Fibroblast of skin of right biceps (primary cell): Measurements from ENCODE around the gene LPCAT1.
"Not testable (repeated sequence)": the region's sequence is repeated elsewhere in the genome, so short reads cannot be mapped to it uniquely, and the experiment has no call there.

Experiments
- DNase-seq: peaks from one replicate; pipeline ENCODE4 v3.0.0-alpha.2; 2013

Gene LPCAT1

DNA sequence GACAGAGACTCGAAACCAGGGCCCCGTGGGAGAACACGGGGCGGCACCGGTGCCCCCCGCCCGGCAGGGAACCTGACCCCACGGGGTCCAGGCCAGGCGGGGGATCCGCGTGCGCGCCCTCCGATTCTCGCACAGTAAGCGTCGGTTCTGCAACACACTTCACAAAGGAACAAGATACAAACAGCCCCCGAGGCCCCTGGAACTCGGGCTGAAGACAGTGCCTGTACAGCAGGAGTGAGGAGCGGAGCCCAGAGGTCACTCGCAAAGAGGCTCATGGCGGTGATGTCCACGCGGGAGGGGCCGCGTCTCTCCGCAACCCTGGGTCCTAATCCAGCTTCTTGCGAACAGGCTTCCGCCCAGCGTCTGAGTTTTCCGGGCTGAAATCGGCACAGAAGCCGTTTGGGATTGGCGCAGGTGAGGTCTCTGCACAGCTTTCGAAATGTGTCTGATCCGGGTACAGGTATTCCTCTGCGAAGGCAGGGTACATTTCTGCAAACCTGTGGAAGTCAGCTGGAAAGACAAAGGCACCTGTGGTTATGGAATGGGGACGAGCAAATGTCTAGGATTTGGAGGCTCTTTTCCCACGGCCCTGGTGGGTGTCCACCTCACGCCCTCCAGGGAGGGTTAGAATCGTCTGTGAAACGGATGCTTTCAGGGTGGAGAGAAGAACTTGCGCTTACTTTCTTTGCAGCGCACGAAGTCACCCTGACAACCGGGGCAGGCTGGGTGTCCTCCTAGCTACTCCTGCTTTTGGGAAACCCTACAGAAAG is 60.2 kb downstream of the LPCAT1 start:
- DNase-seq: no peak

- no peak for DNase-seq
Observed at GRCh38 chr5:1462358-1462757, 61.4 kb downstream of the LPCAT1 start.

DNA sequence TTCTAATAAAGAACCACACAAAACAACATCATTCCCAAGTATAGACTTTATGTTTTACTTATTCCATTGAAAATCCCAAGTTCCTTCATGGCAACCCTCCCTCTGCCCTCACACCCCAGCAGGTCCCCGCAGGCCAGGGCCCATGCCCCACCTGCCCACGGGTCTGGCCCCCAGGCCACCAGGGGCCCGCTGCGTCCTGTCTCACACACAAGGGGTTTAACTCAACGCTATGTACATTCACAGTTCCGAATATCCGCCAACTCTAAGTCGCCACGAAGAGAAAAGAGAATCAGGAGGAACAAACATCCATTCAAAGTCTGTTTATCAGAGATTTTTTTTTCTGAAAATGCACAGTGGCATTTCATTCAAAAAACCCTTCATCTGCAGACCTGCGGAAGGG is 62.4 kb downstream of the LPCAT1 start:
- no peak for DNase-seq

- no peak for DNase-seq
Observed at GRCh38 chr5:1460054-1460682, 63.6 kb downstream of the LPCAT1 start.

- not testable (repeated sequence) for DNase-seq
Observed at GRCh38 chr5:1459435-1459834, 64.3 kb downstream of the LPCAT1 start.

- DNase-seq: not testable (repeated sequence)
Observed at GRCh38 chr5:1456110-1456881, 67.5 kb downstream of the LPCAT1 start.

GRCh38 chr5:1453613-1454012 is 70.1 kb downstream of the LPCAT1 start:
- no peak for DNase-seq

GRCh38 chr5:1449081-1449630 is 74.6 kb downstream of the LPCAT1 start:
- no peak for DNase-seq

DNA sequence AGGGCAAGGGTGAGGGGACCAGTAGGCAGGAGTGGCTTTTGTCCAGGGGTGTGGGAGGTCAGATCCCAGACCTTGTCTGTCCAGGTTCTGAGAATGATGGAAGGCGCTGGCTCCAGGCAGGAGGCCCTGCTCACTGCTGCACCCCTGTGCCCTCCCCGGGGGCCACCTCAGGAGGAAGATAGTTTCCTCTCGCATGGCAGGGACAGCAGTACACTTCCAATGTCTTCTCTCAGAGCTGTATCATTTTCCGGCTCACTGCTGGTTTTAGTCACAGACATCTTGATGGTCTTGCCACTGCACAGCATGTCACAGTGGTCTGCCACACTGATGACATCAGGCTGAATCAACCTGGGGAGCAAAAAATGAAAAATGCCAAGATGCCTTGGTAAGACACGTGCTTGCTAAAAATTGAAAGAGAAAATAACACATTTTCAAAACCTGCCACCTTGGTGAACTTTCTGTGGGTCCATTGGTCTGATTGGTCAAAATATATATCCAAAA is 75.2 kb downstream of the LPCAT1 start:
- DNase-seq: no peak

DNA sequence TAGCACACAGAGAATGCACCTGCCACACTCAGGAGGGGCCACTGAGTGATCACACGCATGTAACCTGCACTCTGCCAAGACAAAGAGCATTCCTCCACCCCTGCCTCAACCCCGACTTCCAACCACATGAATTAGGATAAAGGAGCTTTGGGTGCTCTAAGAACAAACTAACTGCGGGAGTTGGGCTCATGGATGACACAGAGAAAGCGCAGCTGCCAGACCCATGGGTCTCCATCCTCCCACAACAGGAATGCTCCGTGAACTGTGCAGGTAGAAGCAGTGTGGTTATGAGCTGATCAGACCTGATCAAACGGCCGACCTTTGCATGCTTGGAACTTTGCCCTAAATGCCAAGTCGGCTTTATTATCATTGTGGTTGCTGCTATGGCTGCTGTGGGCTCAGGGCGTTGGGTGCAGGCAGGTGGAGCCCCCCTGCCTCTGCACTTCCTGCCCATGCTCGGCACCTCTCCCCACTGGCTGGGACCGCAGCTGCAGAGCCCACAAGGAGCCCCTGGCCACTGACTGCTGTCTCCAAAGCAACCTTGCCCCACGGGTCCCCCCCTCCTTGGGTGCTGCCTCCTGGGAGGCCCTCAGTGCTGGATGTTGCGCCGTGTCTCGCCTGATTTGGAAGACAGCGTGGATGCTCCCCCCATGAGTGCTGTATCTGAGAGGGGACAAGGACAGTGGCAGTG is 75.9 kb downstream of the LPCAT1 start:
- DNase-seq: no peak

- no peak for DNase-seq
Observed at GRCh38 chr5:1446602-1447343, 77.0 kb downstream of the LPCAT1 start.

- no peak for DNase-seq
Observed at GRCh38 chr5:1445689-1446601, 77.8 kb downstream of the LPCAT1 start.

GRCh38 chr5:1445313-1445688 is 78.5 kb downstream of the LPCAT1 start, which contains the start of gene SLC6A3:
Gene SLC6A3, minus strand, starts transcription at chr5:1445440. Its CDS starts 2,243 bp downstream, at chr5:1443197.
- no peak for DNase-seq

DNA sequence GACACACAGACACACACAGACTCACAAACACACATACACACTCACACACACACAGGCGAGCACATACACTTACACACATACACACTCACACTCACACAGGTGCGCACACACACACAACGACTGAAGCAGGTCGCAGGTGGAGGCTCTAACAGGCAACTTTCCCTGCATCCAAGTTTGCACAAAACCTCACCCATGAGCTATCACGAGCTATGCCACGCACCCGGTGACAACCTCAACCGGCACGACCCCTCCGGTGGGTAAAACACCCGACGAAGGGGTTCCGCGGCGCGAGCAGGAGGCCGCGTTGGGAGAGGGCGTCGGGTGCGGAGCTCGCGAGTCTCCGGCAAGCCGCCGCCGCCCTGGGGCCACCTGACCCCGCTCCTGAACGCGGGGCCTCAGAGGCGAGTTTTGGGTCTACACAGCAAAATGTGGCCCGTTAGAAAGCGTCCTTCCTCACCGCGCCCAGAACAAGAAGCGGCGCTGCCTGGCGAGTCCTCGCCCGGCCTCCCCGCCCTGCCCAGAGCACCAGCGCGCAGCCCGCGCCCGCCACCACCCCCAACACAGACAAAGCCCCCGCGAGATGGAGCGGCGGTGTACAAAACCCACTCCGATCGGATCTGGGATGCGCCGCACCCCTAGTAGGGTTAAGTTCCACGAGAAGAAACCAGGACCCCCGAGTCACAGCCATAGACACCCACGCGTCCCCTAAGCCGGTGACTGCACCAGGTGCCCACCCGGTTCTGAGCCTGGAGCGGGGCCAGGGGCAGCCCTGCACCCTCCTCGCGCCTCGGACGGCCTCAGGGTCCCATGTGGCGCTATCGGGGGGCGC is 79.2 kb downstream of the LPCAT1 start:
- no peak for DNase-seq

- no peak for DNase-seq
Observed at GRCh38 chr5:1443991-1444360, 79.8 kb downstream of the LPCAT1 start.

- DNase-seq: no peak
Observed at GRCh38 chr5:1443171-1443570, 80.6 kb downstream of the LPCAT1 start.

DNA sequence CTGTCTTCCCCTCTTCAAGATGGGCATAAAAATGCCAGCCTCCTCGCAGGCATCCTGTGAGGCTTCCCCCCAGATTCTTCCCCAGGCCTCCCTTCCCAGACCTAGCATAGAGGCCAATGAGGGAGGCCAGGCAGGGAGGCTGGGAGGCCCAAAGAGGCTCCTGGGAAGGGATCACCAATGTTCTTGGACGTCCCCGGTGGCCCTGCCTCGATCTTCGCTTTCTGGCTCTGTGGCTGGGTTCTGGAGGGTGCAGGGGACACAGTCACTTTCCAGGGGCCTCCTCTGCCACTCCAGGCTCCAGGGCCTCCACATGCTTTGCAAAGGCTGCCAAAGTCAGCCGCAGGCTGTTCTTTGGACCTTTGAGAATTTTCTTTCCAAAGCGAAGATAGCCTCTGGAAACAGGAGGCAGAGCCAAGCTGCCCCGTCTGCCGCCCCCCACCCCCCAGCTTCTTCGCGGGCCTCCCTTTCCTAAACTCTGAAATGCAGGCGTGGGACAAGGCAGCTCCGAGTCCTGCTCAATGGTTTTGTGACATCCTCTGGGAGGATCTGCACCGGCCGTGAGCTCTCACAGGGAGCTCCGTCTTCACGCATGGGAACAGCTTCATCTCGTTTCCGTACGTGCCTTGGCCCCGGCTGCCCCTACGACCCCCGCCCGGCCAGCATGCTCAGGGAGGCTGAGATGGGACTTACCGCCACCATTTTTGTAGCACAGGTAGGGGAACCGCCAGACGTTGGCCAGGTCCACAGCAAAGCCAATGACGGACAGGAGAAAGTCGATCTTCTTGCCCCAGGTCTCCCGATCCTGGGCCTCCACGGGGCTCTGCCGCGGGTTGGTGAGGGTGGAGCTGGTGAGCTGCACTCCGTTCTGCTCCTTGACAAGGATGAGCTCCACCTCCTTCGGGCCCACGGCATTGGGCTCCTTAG is 81.3 kb downstream of the LPCAT1 start:
- no peak for DNase-seq

- DNase-seq: no peak
Observed at GRCh38 chr5:1441166-1441865, 82.4 kb downstream of the LPCAT1 start.
